Liver (tissue), 9 donors: Measurements from ENCODE around the gene ERBB4. TPM values are rescaled to one million over a fixed set of nuclear protein-coding genes. Genes with fewer than 3 reads are reported as not detected.

ENCODE experiments used
- DNase-seq: peaks from one replicate; pipeline ENCODE4 v3.0.0-alpha.2; 2017; ENCODE audit warnings: low spot score
- H3K27ac ChIP-seq, 2 donors: one replicate each; pipeline ENCODE4 v1.7.0; 2013; ENCODE audit warnings: inconsistent platforms in 2 of 2, low read length in 2 of 2, control low read depth in 1 of 2, low read depth in 1 of 2, mild to moderate bottlenecking in 1 of 2
- H3K27me3 ChIP-seq, 4 donors: one replicate each; pipeline versions ENCODE4 v1.6.1 to v1.7.0; 2013; ENCODE audit warnings: low read length in 3 of 4, inconsistent platforms in 1 of 4, mild to moderate bottlenecking in 1 of 4, moderate library complexity in 1 of 4; ENCODE audit not compliant: control insufficient read depth in 4 of 4, insufficient read depth in 4 of 4
- H3K36me3 ChIP-seq, 4 donors: one replicate each; pipeline versions ENCODE4 v1.6.1 to v1.7.0; 2013; ENCODE audit warnings: low read length in 3 of 4, mild to moderate bottlenecking in 3 of 4, low read depth in 1 of 4, moderate library complexity in 1 of 4; ENCODE audit not compliant: control insufficient read depth in 4 of 4, insufficient read depth in 3 of 4
- H3K4me1 ChIP-seq, 4 donors: one replicate each; pipeline versions ENCODE4 v1.6.1 to v1.7.0; 2013; ENCODE audit warnings: low read length in 3 of 4, mild to moderate bottlenecking in 3 of 4, moderate library complexity in 1 of 4; ENCODE audit not compliant: control insufficient read depth in 4 of 4, insufficient read depth in 4 of 4
- H3K4me3 ChIP-seq, 3 donors: one replicate each; pipeline versions ENCODE4 v1.6.1 to v1.7.0; 2013; ENCODE audit warnings: low read length in 3 of 3, control low read depth in 1 of 3, low read depth in 1 of 3, mild to moderate bottlenecking in 1 of 3
- H3K9ac ChIP-seq, 2 donors: one replicate each; pipeline ENCODE4 v1.7.0; 2013; ENCODE audit warnings: low read length in 2 of 2, mild to moderate bottlenecking in 2 of 2, moderate library complexity in 2 of 2, control low read depth in 1 of 2, low read depth in 1 of 2
- H3K9me3 ChIP-seq, 4 donors: one replicate each; pipeline versions ENCODE4 v1.6.1 to v1.7.0; 2013; ENCODE audit warnings: low read length in 3 of 4; ENCODE audit not compliant: control insufficient read depth in 4 of 4
- CTCF ChIP-seq: fragments of 150-350 bp; IDR thresholded peaks from 2 replicates; pipeline ENCODE4 v1.5.1; 2017; ENCODE audit warnings: improper control_type of control experiment, low read depth, low read length; ENCODE audit not compliant: missing input control
- EGR1 ChIP-seq, 2 donors: IDR thresholded peaks; 2 replicates each; pipeline ENCODE4 v1.6.1; 2016 to 2018; ENCODE audit warnings: antibody characterized with exemption in 2 of 2, low read depth in 2 of 2
- FOXA1 ChIP-seq: IDR thresholded peaks from 2 replicates; pipeline ENCODE4 v1.6.1; 2016; ENCODE audit warnings: antibody characterized with exemption
- FOXA2 ChIP-seq: IDR thresholded peaks from 2 replicates; pipeline ENCODE4 v1.6.1; 2016; ENCODE audit warnings: antibody characterized with exemption
- GABPA ChIP-seq, 2 donors: IDR thresholded peaks in 1 of 2; conservative IDR thresholded peaks in 1 of 2; 2 replicates each; pipeline ENCODE4 v1.6.1; 2016; ENCODE audit warnings: antibody characterized with exemption in 2 of 2, mild to moderate bottlenecking in 1 of 2, moderate library complexity in 1 of 2
- HNF4G ChIP-seq: IDR thresholded peaks from 2 replicates; pipeline ENCODE4 v1.6.1; 2016; ENCODE audit warnings: antibody characterized with exemption
- JUND ChIP-seq, 2 donors: IDR thresholded peaks; 2 replicates each; pipeline ENCODE4 v1.6.1; 2016; ENCODE audit warnings: antibody characterized with exemption in 2 of 2
- MAX ChIP-seq: IDR thresholded peaks from 2 replicates; pipeline ENCODE4 v1.6.1; 2016; ENCODE audit warnings: antibody characterized with exemption
- NR2F2 ChIP-seq: IDR thresholded peaks from 2 replicates; pipeline ENCODE4 v1.6.1; 2016; ENCODE audit warnings: antibody characterized with exemption
- RAD21 ChIP-seq, 2 donors: IDR thresholded peaks; 2 replicates each; pipeline ENCODE4 v1.6.1; 2016; ENCODE audit warnings: antibody characterized with exemption in 2 of 2, mild to moderate bottlenecking in 2 of 2
- RXRA ChIP-seq, 2 donors: IDR thresholded peaks; 2 replicates each; pipeline ENCODE4 v1.6.1; 2017 to 2018; ENCODE audit warnings: antibody characterized with exemption in 2 of 2, mild to moderate bottlenecking in 1 of 2
- TAF1 ChIP-seq: conservative IDR thresholded peaks from 2 replicates; pipeline ENCODE4 v1.6.1; 2016; ENCODE audit warnings: antibody characterized with exemption, mild to moderate bottlenecking
- YY1 ChIP-seq: IDR thresholded peaks from 2 replicates; pipeline ENCODE4 v1.6.1; 2016; ENCODE audit warnings: antibody characterized with exemption, mild to moderate bottlenecking
- WGBS: extraction: QIAGEN DNeasy Blood & Tissue Kit; methylation state at CpG from one replicate; pipeline ENCODE4 v1.1.7; 2013; 5-methylcytosine and 5-hydroxymethylcytosine counted together
- polyA plus RNA-seq, 2 donors: library from polyadenylated mRNA; stranded (reverse) in 1 of 2; unstranded in 1 of 2; fragments of 200-250 nt in 1 of 2; fragments of >200 nt in 1 of 2; fragmentation: Nextera tagmentation in 1 of 2; extraction: Ambion mirVana in 1 of 2; gene quantifications; one replicate each; pipeline versions ENCODE4 v1.2.1 to v1.2.3, GENCODE V29; 2013 to 2015
- total RNA-seq, 2 donors: library from RNA; depleted of rRNA; stranded (reverse); fragments of >200 nt; gene quantifications; one replicate each; pipeline ENCODE4 v1.2.3, GENCODE V29; 2014
- TF ChIP-seq, protein P1 (sequence below): IDR thresholded peaks from 2 replicates; pipeline ENCODE4 v1.6.1; 2016; ENCODE audit warnings: antibody characterized with exemption
- TF ChIP-seq, protein P2 (sequence below): IDR thresholded peaks from 2 replicates; pipeline ENCODE4 v1.6.1; 2016; ENCODE audit warnings: antibody characterized with exemption, mild to moderate bottlenecking
- TF ChIP-seq, protein P3 (sequence below): IDR thresholded peaks from 2 replicates; pipeline ENCODE4 v1.6.1; 2016; ENCODE audit warnings: antibody characterized with exemption
- donor health status: healthy.
- donor health status: healthy.
- donor health status: healthy.
- donor health status: healthy.
- donor health status: healthy.

ERBB4 gene
- total and polyA plus RNA-seq, 4 donors: 0.03 to 0.42 TPM; not detected in 2

GRCh38 chr2:212531499-212531898 lies 7.1 kb downstream of the ERBB4 start (continued):
- TF ChIP-seq CTCF (no peak), EGR1 (IDR thresholded peaks at IDR 0.05; ENCODE audit: low read depth in 2 of 2) (no peak)

GRCh38 chr2:212530991-212531390 lies 7.6 kb downstream of the ERBB4 start:
- no peaks in the 10 kb centered on the region for H3K4me1 ChIP-seq
- H3K27me3 ChIP-seq: peaks cover 0 to 12% (median 6%) of the 10 kb centered on the region in 4 donors
- no peak overlapping the region for H3K9ac ChIP-seq
- H3K9me3 ChIP-seq: no peaks in the 10 kb centered on the region
- 66% methylated on average over 3 of the region's 3 CpGs for WGBS
- no peak overlapping the region for H3K4me3 ChIP-seq
- H3K36me3 ChIP-seq: no peaks in the 10 kb centered on the region
- TF ChIP-seq NR2F2: no peak
- TF ChIP-seq HNF4G: no peak
- TF ChIP-seq GABPA (IDR thresholded peaks at IDR 0.05 in 1 of 2, conservative IDR thresholded peaks at IDR 0.05 in 1 of 2): no peak
- TF ChIP-seq FOXA2: no peak
- no peak for TF ChIP-seq YY1
- no peak for TF ChIP-seq MAX
- no peak for TF ChIP-seq TAF1
- no peak for DNase-seq
- no peak overlapping the region for H3K27ac ChIP-seq

DNA sequence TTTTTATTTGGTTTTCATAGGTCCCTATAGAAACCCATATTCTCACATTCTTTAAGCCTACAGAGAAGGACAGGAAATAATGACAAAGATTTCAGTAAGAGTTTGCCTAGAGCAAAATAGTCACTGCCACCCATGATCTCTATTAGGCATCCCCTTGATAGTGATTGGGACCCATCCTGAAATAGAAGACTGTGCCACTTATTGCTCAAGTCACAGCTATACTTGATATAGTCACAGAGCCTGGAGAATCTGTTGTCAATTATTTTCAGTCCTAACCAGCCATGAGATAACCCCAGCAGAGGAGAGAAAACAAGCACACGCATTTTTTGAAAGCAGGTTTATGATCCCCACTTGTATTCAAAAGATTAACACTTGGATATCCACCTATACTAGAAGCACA lies 8.2 kb downstream of the ERBB4 start:
- no peaks in the 10 kb centered on the region for H3K4me1 ChIP-seq
- no peaks in the 10 kb centered on the region for H3K36me3 ChIP-seq
- TF ChIP-seq, protein P1, sequence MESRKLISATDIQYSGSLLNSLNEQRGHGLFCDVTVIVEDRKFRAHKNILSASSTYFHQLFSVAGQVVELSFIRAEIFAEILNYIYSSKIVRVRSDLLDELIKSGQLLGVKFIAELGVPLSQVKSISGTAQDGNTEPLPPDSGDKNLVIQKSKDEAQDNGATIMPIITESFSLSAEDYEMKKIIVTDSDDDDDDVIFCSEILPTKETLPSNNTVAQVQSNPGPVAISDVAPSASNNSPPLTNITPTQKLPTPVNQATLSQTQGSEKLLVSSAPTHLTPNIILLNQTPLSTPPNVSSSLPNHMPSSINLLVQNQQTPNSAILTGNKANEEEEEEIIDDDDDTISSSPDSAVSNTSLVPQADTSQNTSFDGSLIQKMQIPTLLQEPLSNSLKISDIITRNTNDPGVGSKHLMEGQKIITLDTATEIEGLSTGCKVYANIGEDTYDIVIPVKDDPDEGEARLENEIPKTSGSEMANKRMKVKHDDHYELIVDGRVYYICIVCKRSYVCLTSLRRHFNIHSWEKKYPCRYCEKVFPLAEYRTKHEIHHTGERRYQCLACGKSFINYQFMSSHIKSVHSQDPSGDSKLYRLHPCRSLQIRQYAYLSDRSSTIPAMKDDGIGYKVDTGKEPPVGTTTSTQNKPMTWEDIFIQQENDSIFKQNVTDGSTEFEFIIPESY: no peak
- TF ChIP-seq EGR1 (IDR thresholded peaks at IDR 0.05; ENCODE audit: low read depth in 2 of 2): no peak
- TF ChIP-seq FOXA1: no peak
- TF ChIP-seq MAX: no peak
- no peak for TF ChIP-seq RAD21 (IDR thresholded peaks at IDR 0.05)
- TF ChIP-seq YY1: no peak
- no peak for TF ChIP-seq HNF4G
- no peak for TF ChIP-seq FOXA2
- no peak for TF ChIP-seq JUND (IDR thresholded peaks at IDR 0.05)
- TF ChIP-seq, protein P2, sequence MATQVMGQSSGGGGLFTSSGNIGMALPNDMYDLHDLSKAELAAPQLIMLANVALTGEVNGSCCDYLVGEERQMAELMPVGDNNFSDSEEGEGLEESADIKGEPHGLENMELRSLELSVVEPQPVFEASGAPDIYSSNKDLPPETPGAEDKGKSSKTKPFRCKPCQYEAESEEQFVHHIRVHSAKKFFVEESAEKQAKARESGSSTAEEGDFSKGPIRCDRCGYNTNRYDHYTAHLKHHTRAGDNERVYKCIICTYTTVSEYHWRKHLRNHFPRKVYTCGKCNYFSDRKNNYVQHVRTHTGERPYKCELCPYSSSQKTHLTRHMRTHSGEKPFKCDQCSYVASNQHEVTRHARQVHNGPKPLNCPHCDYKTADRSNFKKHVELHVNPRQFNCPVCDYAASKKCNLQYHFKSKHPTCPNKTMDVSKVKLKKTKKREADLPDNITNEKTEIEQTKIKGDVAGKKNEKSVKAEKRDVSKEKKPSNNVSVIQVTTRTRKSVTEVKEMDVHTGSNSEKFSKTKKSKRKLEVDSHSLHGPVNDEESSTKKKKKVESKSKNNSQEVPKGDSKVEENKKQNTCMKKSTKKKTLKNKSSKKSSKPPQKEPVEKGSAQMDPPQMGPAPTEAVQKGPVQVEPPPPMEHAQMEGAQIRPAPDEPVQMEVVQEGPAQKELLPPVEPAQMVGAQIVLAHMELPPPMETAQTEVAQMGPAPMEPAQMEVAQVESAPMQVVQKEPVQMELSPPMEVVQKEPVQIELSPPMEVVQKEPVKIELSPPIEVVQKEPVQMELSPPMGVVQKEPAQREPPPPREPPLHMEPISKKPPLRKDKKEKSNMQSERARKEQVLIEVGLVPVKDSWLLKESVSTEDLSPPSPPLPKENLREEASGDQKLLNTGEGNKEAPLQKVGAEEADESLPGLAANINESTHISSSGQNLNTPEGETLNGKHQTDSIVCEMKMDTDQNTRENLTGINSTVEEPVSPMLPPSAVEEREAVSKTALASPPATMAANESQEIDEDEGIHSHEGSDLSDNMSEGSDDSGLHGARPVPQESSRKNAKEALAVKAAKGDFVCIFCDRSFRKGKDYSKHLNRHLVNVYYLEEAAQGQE: no peak
- TF ChIP-seq, protein P3, sequence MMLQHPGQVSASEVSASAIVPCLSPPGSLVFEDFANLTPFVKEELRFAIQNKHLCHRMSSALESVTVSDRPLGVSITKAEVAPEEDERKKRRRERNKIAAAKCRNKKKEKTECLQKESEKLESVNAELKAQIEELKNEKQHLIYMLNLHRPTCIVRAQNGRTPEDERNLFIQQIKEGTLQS: no peak
- no peak for TF ChIP-seq RXRA (IDR thresholded peaks at IDR 0.05)
- TF ChIP-seq TAF1: no peak
- TF ChIP-seq CTCF: no peak
- TF ChIP-seq NR2F2: no peak
- H3K4me3 ChIP-seq: no peak overlapping the region
- H3K27me3 ChIP-seq: peaks cover 0 to 7% (median 3%) of the 10 kb centered on the region in 4 donors
- DNase-seq: no peak
- no peaks in the 10 kb centered on the region for H3K9me3 ChIP-seq
- 66% methylated on average over 1 of the region's 1 CpG for WGBS
- no peak overlapping the region for H3K27ac ChIP-seq
- H3K9ac ChIP-seq: no peak overlapping the region
